ENCODE data around the gene THSD8. TPM values are rescaled to one million over a fixed set of nuclear protein-coding genes. Genes with fewer than 3 reads are reported as not detected.

Gene THSD8
- total and polyA plus RNA-seq, 4 donors: 0.22 to 0.35 (median 0.33) TPM; not detected in 1

DNA sequence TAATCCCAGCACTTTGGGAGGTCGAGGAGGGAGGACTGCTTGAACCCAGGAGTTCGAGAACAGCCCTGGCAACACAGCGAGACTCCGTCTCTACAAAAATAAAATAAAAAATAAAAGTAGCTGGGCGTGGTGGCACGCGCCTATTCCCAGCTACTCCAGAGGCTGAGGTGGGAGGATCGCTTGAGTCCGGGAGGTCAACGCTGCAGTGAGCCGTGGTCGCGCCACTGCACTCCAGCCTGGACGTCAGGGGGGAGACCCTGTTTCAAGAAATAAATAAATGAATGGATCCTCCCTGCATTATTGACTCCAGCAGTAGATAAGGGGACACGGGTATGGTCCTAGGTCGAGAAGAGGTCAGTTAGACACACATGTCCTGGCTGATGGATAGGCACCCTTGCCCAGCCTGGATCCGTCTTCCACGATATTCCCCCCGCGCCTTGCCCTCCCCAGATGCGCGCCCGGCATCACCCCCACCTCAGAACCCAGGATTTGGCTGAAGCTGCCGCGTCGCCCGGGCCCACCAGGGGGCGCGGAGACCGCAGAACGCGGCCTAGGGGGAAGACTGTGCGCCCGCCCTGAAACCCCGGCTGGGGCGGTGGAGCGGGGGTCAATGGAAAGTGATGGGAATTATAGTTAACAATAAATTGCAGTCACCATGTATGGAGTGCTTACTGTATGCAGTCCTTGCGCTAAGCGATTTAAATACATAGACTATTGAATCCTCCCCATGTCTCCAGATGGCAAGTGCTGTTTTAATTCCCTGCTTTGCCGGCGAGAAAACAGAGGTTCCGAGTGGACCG, 24.5 kb upstream of the THSD8 start:
- TF ChIP-seq RXRA (IDR thresholded peaks at IDR 0.05) (no peak), YY1 (IDR thresholded peaks at IDR 0.05) (peak; percentile 28), TAF1 (conservative IDR thresholded peaks at IDR 0.05) (no peak), HNF4A (conservative IDR thresholded peaks at IDR 0.05) (no peak), FOXA2 (IDR thresholded peaks at IDR 0.05) (no peak), RAD21 (IDR thresholded peaks at IDR 0.05) (peak; percentile 86 to 94)
- TF ChIP-seq, protein P1, sequence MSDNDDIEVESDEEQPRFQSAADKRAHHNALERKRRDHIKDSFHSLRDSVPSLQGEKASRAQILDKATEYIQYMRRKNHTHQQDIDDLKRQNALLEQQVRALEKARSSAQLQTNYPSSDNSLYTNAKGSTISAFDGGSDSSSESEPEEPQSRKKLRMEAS (IDR thresholded peaks at IDR 0.05): no peak
- TF ChIP-seq, protein P2, sequence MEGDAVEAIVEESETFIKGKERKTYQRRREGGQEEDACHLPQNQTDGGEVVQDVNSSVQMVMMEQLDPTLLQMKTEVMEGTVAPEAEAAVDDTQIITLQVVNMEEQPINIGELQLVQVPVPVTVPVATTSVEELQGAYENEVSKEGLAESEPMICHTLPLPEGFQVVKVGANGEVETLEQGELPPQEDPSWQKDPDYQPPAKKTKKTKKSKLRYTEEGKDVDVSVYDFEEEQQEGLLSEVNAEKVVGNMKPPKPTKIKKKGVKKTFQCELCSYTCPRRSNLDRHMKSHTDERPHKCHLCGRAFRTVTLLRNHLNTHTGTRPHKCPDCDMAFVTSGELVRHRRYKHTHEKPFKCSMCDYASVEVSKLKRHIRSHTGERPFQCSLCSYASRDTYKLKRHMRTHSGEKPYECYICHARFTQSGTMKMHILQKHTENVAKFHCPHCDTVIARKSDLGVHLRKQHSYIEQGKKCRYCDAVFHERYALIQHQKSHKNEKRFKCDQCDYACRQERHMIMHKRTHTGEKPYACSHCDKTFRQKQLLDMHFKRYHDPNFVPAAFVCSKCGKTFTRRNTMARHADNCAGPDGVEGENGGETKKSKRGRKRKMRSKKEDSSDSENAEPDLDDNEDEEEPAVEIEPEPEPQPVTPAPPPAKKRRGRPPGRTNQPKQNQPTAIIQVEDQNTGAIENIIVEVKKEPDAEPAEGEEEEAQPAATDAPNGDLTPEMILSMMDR (IDR thresholded peaks at IDR 0.05; ENCODE audit: low read depth, low read length, missing input control): peak; percentile 76
- Histone ChIP-seq H3K4me3 (ENCODE audit: low read depth in 1 of 3, low read length in 3 of 3) (peak overlapping the region; percentile 59 to 81 (median 77)), H3K27ac (ENCODE audit: low read depth in 1 of 2, low read length in 2 of 2) (peak overlapping the region; percentile 90 to 93), H3K9me3 (ENCODE audit: control insufficient read depth in 4 of 4, low read length in 3 of 4) (no peaks in the 10 kb centered on the region), H3K27me3 (ENCODE audit: control insufficient read depth in 4 of 4, insufficient read depth in 4 of 4, low read length in 3 of 4) (no peaks in the 10 kb centered on the region), H3K4me1 (ENCODE audit: control insufficient read depth in 4 of 4, insufficient read depth in 4 of 4, low read length in 3 of 4) (peaks cover 12 to 31% (median 23%) of the 10 kb centered on the region in 4 donors), H3K36me3 (ENCODE audit: control insufficient read depth in 4 of 4, insufficient read depth in 3 of 4, low read depth in 1 of 4, low read length in 3 of 4) (peaks cover 0 to 2% (median 0%) of the 10 kb centered on the region in 4 donors), H3K9ac (ENCODE audit: low read depth in 1 of 2, low read length in 2 of 2) (peak overlapping the region; percentile 65 to 72)
- DNase-seq (ENCODE audit: low spot score): peak; percentile 86
- 12% methylated on average over 43 of the region's 43 CpGs for WGBS

DNA sequence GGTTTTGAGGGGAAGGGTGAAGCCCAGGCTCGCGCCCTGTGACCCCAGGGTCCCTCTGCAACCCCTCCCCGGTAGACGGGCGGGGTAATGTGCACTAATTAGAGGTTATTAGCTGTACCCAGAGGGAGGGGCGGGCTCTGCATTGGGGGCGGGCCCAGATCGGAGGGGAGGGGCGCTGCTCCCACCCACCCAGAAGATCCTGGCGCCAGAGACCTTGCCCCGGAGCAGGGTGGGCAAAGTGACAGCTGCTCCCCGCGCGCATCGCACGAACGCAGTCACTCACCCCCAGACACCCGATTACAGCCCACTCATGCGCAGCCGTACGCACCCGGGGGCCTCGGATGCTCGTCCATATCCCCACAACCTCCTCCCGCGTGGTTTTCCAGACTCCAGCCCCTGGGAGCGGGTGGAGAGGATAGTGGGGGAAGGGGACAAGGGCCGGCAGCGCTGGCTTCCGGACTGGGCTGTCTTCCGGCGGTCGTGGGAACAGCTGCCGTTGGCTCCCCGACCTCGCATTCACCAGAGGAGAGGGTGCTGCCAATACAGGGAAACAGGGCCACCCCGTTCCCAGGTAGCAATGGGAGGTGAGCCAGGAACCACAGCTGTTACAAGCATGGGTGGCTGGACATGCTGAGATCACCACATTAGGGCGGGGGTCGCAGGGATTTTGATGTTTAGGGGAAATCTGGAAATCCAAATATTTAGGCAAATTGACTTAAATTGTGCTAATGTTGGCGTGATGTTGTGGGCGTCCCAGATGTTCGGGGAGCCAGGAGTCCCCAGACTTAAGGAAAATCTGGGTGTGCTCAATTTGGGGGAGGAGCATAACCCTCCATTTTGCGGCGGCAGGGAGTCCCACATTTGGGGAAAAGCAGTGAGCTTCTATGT, 23.6 kb upstream of the THSD8 start:
- peak; percentile 61 for DNase-seq (ENCODE audit: low spot score)
- Histone ChIP-seq H3K4me1 (ENCODE audit: control insufficient read depth in 4 of 4, insufficient read depth in 4 of 4, low read length in 3 of 4) (peaks cover 16 to 36% (median 27%) of the 10 kb centered on the region in 4 donors), H3K9me3 (ENCODE audit: control insufficient read depth in 4 of 4, low read length in 3 of 4) (no peaks in the 10 kb centered on the region), H3K4me3 (ENCODE audit: low read depth in 1 of 3, low read length in 3 of 3) (peak overlapping the region; percentile 59 to 81 (median 77)), H3K27me3 (ENCODE audit: control insufficient read depth in 4 of 4, insufficient read depth in 4 of 4, low read length in 3 of 4) (no peaks in the 10 kb centered on the region), H3K9ac (ENCODE audit: low read depth in 1 of 2, low read length in 2 of 2) (peak overlapping the region; percentile 65 to 72), H3K27ac (ENCODE audit: low read depth in 1 of 2, low read length in 2 of 2) (peak overlapping the region; percentile 90 to 93), H3K36me3 (ENCODE audit: control insufficient read depth in 4 of 4, insufficient read depth in 3 of 4, low read depth in 1 of 4, low read length in 3 of 4) (peaks cover 0 to 2% (median 0%) of the 10 kb centered on the region in 4 donors)
- TF ChIP-seq JUND (IDR thresholded peaks at IDR 0.05): no peak
- TF ChIP-seq GABPA (IDR thresholded peaks at IDR 0.05 in 1 of 2, conservative IDR thresholded peaks at IDR 0.05 in 1 of 2): peak in 1 of 2 donors; percentile 83
- TF ChIP-seq, protein P2 (IDR thresholded peaks at IDR 0.05; ENCODE audit: low read depth, low read length, missing input control): no peak
- TF ChIP-seq, protein P3, sequence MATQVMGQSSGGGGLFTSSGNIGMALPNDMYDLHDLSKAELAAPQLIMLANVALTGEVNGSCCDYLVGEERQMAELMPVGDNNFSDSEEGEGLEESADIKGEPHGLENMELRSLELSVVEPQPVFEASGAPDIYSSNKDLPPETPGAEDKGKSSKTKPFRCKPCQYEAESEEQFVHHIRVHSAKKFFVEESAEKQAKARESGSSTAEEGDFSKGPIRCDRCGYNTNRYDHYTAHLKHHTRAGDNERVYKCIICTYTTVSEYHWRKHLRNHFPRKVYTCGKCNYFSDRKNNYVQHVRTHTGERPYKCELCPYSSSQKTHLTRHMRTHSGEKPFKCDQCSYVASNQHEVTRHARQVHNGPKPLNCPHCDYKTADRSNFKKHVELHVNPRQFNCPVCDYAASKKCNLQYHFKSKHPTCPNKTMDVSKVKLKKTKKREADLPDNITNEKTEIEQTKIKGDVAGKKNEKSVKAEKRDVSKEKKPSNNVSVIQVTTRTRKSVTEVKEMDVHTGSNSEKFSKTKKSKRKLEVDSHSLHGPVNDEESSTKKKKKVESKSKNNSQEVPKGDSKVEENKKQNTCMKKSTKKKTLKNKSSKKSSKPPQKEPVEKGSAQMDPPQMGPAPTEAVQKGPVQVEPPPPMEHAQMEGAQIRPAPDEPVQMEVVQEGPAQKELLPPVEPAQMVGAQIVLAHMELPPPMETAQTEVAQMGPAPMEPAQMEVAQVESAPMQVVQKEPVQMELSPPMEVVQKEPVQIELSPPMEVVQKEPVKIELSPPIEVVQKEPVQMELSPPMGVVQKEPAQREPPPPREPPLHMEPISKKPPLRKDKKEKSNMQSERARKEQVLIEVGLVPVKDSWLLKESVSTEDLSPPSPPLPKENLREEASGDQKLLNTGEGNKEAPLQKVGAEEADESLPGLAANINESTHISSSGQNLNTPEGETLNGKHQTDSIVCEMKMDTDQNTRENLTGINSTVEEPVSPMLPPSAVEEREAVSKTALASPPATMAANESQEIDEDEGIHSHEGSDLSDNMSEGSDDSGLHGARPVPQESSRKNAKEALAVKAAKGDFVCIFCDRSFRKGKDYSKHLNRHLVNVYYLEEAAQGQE (IDR thresholded peaks at IDR 0.05): no peak
- peak; percentile 53 for TF ChIP-seq SP1 (IDR thresholded peaks at IDR 0.05)
- TF ChIP-seq, protein P4, sequence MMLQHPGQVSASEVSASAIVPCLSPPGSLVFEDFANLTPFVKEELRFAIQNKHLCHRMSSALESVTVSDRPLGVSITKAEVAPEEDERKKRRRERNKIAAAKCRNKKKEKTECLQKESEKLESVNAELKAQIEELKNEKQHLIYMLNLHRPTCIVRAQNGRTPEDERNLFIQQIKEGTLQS (IDR thresholded peaks at IDR 0.05): no peak
- no peak for TF ChIP-seq TAF1 (conservative IDR thresholded peaks at IDR 0.05)
- TF ChIP-seq HNF4G (IDR thresholded peaks at IDR 0.05): no peak
- TF ChIP-seq EGR1 (IDR thresholded peaks at IDR 0.05; ENCODE audit: low read depth in 2 of 2): no peak
- no peak for TF ChIP-seq NR2F2 (IDR thresholded peaks at IDR 0.05)
- TF ChIP-seq RAD21 (IDR thresholded peaks at IDR 0.05): peak in 1 of 2 donors; percentile 45
- peak in 1 of 2 donors; percentile 11 for TF ChIP-seq RXRA (IDR thresholded peaks at IDR 0.05)
- TF ChIP-seq, protein P5, sequence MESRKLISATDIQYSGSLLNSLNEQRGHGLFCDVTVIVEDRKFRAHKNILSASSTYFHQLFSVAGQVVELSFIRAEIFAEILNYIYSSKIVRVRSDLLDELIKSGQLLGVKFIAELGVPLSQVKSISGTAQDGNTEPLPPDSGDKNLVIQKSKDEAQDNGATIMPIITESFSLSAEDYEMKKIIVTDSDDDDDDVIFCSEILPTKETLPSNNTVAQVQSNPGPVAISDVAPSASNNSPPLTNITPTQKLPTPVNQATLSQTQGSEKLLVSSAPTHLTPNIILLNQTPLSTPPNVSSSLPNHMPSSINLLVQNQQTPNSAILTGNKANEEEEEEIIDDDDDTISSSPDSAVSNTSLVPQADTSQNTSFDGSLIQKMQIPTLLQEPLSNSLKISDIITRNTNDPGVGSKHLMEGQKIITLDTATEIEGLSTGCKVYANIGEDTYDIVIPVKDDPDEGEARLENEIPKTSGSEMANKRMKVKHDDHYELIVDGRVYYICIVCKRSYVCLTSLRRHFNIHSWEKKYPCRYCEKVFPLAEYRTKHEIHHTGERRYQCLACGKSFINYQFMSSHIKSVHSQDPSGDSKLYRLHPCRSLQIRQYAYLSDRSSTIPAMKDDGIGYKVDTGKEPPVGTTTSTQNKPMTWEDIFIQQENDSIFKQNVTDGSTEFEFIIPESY (IDR thresholded peaks at IDR 0.05): peak; percentile 29
- TF ChIP-seq YY1 (IDR thresholded peaks at IDR 0.05): peak; percentile 43
- peak in 1 of 2 donors; percentile 19 for TF ChIP-seq HNF4A (conservative IDR thresholded peaks at IDR 0.05)
- TF ChIP-seq FOXA1 (IDR thresholded peaks at IDR 0.05): no peak
- whole genome bisulfite sequencing: 5% methylated on average over 44 of the region's 44 CpGs

Measured in liver (tissue), 9 donors.